K562 (cell line): ENCODE results near the gene MYO18A. TPM values are rescaled to one million over a fixed set of nuclear protein-coding genes. Genes with fewer than 3 reads are reported as not detected.

Experiments
- DLX4 ChIP-seq: fragments of 250-450 bp; sonication (Bioruptor Pico); IDR thresholded peaks from 2 replicates; pipeline ENCODE4 v1.6.1; 2021; ENCODE audit warnings: mild to moderate bottlenecking
- EHMT2 ChIP-seq: fragments of 450-650 bp; IDR thresholded peaks from 2 replicates; pipeline ENCODE4 v1.6.1; 2018; ENCODE audit warnings: antibody characterized with exemption
- JUN ChIP-seq, 2 experiments: sonication (generic) in 1 of 2; formaldehyde crosslinking in 1 of 2; IDR thresholded peaks; 2 replicates each; pipeline versions ENCODE4 v1.6.1 to v1.8.0; 2012 to 2022; ENCODE audit warnings: borderline replicate concordance in 2 of 2, mild to moderate bottlenecking in 2 of 2, improper control_type of control experiment in 1 of 2, low read depth in 1 of 2, low read length in 1 of 2, missing genetic modification reagents in 1 of 2
- KLF1 ChIP-seq: fragments of 450-650 bp; IDR thresholded peaks from 2 replicates; pipeline ENCODE4 v1.6.1; 2016; ENCODE audit warnings: missing genetic modification characterization, missing compliant biosample characterization
- KLF10 ChIP-seq: fragments of 250-450 bp; sonication (Bioruptor Pico); IDR thresholded peaks from 2 replicates; pipeline ENCODE4 v1.6.1; 2021; ENCODE audit warnings: matching md5 sums
- MEF2A ChIP-seq: IDR thresholded peaks from 2 replicates; pipeline ENCODE4 v1.6.1; 2011; ENCODE audit warnings: low read depth, mild to moderate bottlenecking, low read length, moderate library complexity; ENCODE audit not compliant: control insufficient read depth
- NCOA4 ChIP-seq: fragments of 450-650 bp; IDR thresholded peaks from 2 replicates; pipeline ENCODE4 v1.6.1; 2018; ENCODE audit warnings: mild to moderate bottlenecking; ENCODE audit not compliant: partially characterized antibody
- NR1H2 ChIP-seq: sonication (generic); formaldehyde crosslinking; IDR thresholded peaks from 2 replicates; pipeline ENCODE4 v1.4.0; 2020; ENCODE audit warnings: mild to moderate bottlenecking, missing genetic modification reagents
- PURB ChIP-seq: sonication (generic); formaldehyde crosslinking; IDR thresholded peaks from 2 replicates; pipeline ENCODE4 v1.9.0; 2021; ENCODE audit warnings: low read depth, mild to moderate bottlenecking, missing genetic modification reagents
- RAD51 ChIP-seq: fragments of 450-650 bp; IDR thresholded peaks from 2 replicates; pipeline ENCODE4 v1.7.1; 2016; ENCODE audit warnings: low read depth, mild to moderate bottlenecking, borderline replicate concordance
- RBM14 ChIP-seq: fragments of 200-400 bp; formaldehyde crosslinking; IDR thresholded peaks from 2 replicates; pipeline ENCODE4 v1.6.1; 2018; ENCODE audit warnings: low read depth, mild to moderate bottlenecking, low read length, moderate library complexity, borderline replicate concordance; ENCODE audit not compliant: insufficient read depth
- SREBF2 ChIP-seq: sonication (generic); formaldehyde crosslinking; IDR thresholded peaks from 2 replicates; pipeline ENCODE4 v1.4.0; 2020; ENCODE audit warnings: mild to moderate bottlenecking, missing genetic modification reagents
- STAT5A ChIP-seq: IDR thresholded peaks from 2 replicates; pipeline ENCODE4 v1.6.1; 2012; ENCODE audit warnings: low read length, inconsistent platforms, borderline replicate concordance
- STAT6 ChIP-seq: sonication (generic); formaldehyde crosslinking; IDR thresholded peaks from 2 replicates; pipeline ENCODE4 v1.8.1; 2023; ENCODE audit warnings: mild to moderate bottlenecking, missing genetic modification reagents
- TSC22D4 ChIP-seq: fragments of 450-650 bp; IDR thresholded peaks from 2 replicates; pipeline ENCODE4 v1.6.1; 2016; ENCODE audit warnings: missing genetic modification characterization, missing biosample characterization, control low read depth
- U2AF2 ChIP-seq: fragments of 200-400 bp; formaldehyde crosslinking; optimal IDR thresholded peaks from 2 replicates; pipeline ENCODE3; 2017; ENCODE audit warnings: low read depth, mild to moderate bottlenecking, low read length
- ZC3H11A ChIP-seq: IDR thresholded peaks from 2 replicates; pipeline ENCODE4 v1.6.1; 2012; ENCODE audit warnings: low read depth, low read length, improper control_type of control experiment
- ZNF512 ChIP-seq: IDR thresholded peaks from 2 replicates; pipeline ENCODE4 v1.6.1; 2016; ENCODE audit warnings: missing genetic modification characterization, missing compliant biosample characterization
- polyA plus RNA-seq, 8 experiments: library from polyadenylated mRNA; depleted of rRNA in 4 of 8; stranded (reverse) in 5 of 8; unstranded in 3 of 8; fragments of >200 nt; fragmentation: Nextera tagmentation in 2 of 8; fragmentation: Illumina TruSeq in 1 of 8; extraction: Ambion mirVana in 2 of 8; extraction: Trizol in 1 of 8; gene quantifications; 2 replicates each; pipeline versions ENCODE4 v1.2.1 to v1.2.3, GENCODE V29; 2011 to 2014; ENCODE audit warnings: inconsistent platforms in 1 of 8, missing spikeins in 1 of 8
- total RNA-seq, 7 experiments: library from RNA; depleted of rRNA in 6 of 7; stranded (reverse); fragments of >200 nt in 6 of 7; fragmentation: Illumina TruSeq in 2 of 7; extraction: Trizol in 2 of 7; gene quantifications; 2 replicates each; pipeline versions ENCODE4 v1.2.1 to v1.2.3, GENCODE V29; 2011 to 2021; ENCODE audit warnings: low replicate concordance in 1 of 7
- TF ChIP-seq, protein P1 (sequence below): sonication (generic); formaldehyde crosslinking; IDR thresholded peaks from 2 replicates; pipeline ENCODE4 v1.8.0; 2022; ENCODE audit warnings: mild to moderate bottlenecking, missing genetic modification reagents, borderline replicate concordance

MYO18A gene
- total and polyA plus RNA-seq, 9 of the 15 experiments (the other 6 are each of a cell fraction or from before 2014, with no cell fraction given): 2.5 to 65.4 (median 17.1) TPM

DNA sequence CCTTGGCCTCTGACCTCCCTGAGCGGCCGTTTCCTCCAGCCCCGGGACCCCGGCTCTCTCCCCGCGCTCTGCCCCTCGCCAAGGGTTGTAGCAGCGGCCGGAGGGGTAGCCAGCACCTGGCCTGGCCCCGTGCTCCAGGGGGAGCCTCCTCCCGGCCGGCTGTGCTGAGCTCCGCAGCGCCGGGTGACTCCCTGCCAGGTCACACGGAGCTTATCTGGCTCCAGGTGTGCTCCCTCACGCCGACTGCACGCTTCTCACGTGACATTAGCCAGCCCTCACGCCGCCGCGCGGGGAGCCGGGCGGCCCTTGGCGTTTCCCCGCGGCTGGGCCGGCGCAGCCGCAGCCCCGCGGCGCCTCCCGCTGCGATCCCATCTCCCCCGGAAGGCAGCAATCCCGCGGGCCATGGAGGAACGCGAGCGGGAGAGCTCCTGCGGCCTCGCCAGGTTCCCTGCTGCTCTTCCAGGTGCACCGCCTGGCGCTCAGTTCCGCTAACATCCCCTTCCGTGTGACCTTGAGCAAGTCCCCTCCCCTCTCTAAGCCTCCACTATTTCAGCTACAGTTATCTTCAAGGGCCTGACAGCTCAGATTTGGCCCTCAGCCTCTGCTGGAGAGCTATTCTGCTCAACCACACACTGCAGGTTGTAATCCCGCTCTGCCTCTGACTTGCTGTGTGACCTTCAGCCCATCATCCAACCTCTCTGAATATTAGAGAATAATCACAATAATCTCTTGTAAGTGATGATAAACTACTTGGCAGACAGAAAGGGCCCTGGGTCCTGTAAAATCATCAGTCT, 3.4 kb downstream of the MYO18A start (continued):
- TF ChIP-seq DLX4 (CRISPR knock-in tag) (no peak), NCOA4 (no peak), PURB (no peak), NR1H2 (CRISPR knock-in tag) (no peak), TSC22D4 (tag) (no peak), STAT6 (CRISPR knock-in tag) (no peak), U2AF2 (no peak), KLF10 (CRISPR knock-in tag) (no peak), EHMT2 (no peak), KLF1 (0 out of 2 replicates have a peak, but pooled peaks have one; percentile 35), RAD51 (peak; percentile 54; the same call in 1 of the 2 replicates), RBM14 (no peak), JUN (IDR thresholded peaks at IDR 0.05; ENCODE audit: borderline replicate concordance, low read depth, low read length) (peak; percentile 32; the same call in 1 of the 2 replicates), JUN (CRISPR knock-in tag; IDR thresholded peaks at IDR 0.05; ENCODE audit: borderline replicate concordance) (no peak), ZNF512 (tag) (no peak), STAT5A (no peak; the same call in none of the 2 replicates), ZC3H11A (no peak), MEF2A (no peak), SREBF2 (no peak)
- TF ChIP-seq, protein P1, sequence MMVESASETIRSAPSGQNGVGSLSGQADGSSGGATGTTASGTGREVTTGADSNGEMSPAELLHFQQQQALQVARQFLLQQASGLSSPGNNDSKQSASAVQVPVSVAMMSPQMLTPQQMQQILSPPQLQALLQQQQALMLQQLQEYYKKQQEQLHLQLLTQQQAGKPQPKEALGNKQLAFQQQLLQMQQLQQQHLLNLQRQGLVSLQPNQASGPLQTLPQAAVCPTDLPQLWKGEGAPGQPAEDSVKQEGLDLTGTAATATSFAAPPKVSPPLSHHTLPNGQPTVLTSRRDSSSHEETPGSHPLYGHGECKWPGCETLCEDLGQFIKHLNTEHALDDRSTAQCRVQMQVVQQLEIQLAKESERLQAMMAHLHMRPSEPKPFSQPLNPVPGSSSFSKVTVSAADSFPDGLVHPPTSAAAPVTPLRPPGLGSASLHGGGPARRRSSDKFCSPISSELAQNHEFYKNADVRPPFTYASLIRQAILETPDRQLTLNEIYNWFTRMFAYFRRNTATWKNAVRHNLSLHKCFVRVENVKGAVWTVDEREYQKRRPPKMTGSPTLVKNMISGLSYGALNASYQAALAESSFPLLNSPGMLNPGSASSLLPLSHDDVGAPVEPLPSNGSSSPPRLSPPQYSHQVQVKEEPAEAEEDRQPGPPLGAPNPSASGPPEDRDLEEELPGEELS: no peak
